ENCODE measurements around the gene USP24. TPM values are rescaled to one million over a fixed set of nuclear protein-coding genes. Genes with fewer than 3 reads are reported as not detected.

USP24 gene
- total RNA-seq, 2 donors from 2014 or later, result 47.8 to 58.5 TPM

DNA sequence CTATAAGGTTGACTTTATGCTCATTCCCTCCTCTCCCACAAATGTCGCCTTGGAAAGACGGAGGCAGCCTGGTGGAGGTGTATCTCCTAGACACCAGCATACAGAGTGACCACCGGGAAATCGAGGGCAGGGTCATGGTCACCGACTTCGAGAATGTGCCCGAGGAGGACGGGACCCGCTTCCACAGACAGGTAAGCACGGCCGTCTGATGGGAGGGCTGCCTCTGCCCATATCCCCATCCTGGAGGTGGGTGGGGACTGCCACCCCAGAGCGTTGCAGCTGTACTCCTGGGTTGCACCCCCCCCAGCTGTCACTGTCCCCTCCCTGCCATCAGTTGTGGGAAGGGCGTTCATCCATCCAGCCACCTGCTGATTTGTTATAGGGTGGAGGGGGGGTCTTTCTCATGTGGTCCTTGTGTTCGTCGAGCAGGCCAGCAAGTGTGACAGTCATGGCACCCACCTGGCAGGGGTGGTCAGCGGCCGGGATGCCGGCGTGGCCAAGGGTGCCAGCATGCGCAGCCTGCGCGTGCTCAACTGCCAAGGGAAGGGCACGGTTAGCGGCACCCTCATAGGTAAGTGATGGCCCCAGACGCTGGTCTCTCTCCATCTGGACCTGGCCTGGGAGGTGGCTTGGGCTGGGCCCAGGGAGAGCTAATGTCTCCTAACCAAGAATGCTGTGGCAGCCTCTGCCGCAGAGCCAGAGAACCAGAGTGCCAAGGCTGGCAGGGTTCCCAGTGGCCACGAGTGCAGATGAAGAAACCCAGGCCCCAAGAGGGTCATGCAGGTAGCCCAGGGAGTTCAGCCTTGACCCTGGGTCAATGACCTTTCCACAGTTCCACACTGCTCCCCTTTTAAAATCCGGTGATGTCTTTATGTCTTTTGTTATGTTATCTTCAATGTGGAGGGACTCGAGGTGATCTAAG, 162.7 kb downstream of the USP24 start:
- no peaks in the 10 kb centered on the region for H3K27me3 ChIP-seq (replicated peaks; ENCODE audit: insufficient read depth)
- DNase-seq (ENCODE audit: low spot score) (no peak), ATAC-seq (ENCODE audit: insufficient number of reproducible peaks, low FRiP score, low read depth) (no peak)
- H3K4me3 ChIP-seq, result no peak overlapping the region
- no peaks in the 10 kb centered on the region for H3K4me1 ChIP-seq (ENCODE audit: control insufficient read depth in 1 of 2, low read depth in 2 of 2)
- H3K9me3 ChIP-seq, result no peaks in the 10 kb centered on the region
- TF ChIP-seq, protein P1, sequence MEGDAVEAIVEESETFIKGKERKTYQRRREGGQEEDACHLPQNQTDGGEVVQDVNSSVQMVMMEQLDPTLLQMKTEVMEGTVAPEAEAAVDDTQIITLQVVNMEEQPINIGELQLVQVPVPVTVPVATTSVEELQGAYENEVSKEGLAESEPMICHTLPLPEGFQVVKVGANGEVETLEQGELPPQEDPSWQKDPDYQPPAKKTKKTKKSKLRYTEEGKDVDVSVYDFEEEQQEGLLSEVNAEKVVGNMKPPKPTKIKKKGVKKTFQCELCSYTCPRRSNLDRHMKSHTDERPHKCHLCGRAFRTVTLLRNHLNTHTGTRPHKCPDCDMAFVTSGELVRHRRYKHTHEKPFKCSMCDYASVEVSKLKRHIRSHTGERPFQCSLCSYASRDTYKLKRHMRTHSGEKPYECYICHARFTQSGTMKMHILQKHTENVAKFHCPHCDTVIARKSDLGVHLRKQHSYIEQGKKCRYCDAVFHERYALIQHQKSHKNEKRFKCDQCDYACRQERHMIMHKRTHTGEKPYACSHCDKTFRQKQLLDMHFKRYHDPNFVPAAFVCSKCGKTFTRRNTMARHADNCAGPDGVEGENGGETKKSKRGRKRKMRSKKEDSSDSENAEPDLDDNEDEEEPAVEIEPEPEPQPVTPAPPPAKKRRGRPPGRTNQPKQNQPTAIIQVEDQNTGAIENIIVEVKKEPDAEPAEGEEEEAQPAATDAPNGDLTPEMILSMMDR (IDR thresholded peaks at IDR 0.05), result no peak
- H3K36me3 ChIP-seq, result no peaks in the 10 kb centered on the region
- H3K27ac ChIP-seq, result no peak overlapping the region

DNA sequence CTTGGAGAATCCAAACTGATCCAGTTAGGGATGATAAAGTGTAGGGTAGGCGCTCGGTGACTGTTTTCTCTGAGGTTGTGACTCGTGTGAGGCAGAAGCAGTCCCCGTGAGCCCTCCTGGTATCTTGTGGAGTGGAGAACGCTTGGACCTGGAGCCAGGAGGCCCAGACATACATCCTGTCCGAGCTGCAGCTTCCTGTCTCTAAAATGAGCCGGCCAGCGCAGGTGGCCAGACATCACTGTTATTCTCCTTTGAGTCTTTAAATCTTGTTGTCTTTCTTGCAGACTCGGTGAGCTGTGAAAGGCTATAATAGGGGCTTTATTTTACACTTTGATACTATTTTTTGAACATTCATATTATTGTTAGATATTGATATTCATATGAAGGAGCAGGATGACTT, 163.5 kb downstream of the USP24 start:
- no peak for DNase-seq (ENCODE audit: low spot score)
- Histone ChIP-seq H3K27me3 (replicated peaks; ENCODE audit: insufficient read depth) (no peaks in the 10 kb centered on the region), H3K27ac (no peak overlapping the region), H3K9me3 (no peaks in the 10 kb centered on the region), H3K4me3 (no peak overlapping the region), H3K36me3 (no peaks in the 10 kb centered on the region), H3K4me1 (ENCODE audit: control insufficient read depth in 1 of 2, low read depth in 2 of 2) (no peaks in the 10 kb centered on the region)
- TF ChIP-seq, protein P1 (IDR thresholded peaks at IDR 0.05), result no peak
- ATAC-seq (ENCODE audit: insufficient number of reproducible peaks, low FRiP score, low read depth), result no peak

DNA sequence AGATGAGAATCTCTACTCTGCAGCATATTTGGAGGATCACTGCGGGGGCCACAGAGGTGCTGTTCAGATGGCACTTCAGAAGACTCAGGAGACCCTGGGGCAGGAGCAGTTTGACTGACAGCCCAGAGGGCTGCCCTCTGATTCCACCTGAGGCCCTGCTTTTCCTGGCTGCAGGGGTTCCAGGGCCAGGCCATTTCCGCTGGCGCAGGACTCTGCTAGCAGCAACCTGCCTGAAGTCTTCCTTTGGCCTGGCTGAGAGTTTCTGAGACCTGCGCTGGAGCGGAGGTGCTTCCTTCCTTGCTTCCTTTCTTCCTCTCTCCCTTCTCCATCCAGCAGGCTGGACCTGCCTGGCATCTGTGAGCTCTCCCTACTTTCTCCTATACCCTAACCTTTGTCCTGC, 164.0 kb downstream of the USP24 start:
- no peak overlapping the region for H3K4me3 ChIP-seq
- H3K27me3 ChIP-seq (replicated peaks; ENCODE audit: insufficient read depth), result no peaks in the 10 kb centered on the region
- H3K27ac ChIP-seq, result no peak overlapping the region
- TF ChIP-seq, protein P1 (IDR thresholded peaks at IDR 0.05), result no peak
- no peak for DNase-seq (ENCODE audit: low spot score)
- H3K4me1 ChIP-seq (ENCODE audit: control insufficient read depth in 1 of 2, low read depth in 2 of 2), result no peaks in the 10 kb centered on the region
- no peaks in the 10 kb centered on the region for H3K9me3 ChIP-seq
- no peak for ATAC-seq (ENCODE audit: insufficient number of reproducible peaks, low FRiP score, low read depth)
- H3K36me3 ChIP-seq, result no peaks in the 10 kb centered on the region

DNA sequence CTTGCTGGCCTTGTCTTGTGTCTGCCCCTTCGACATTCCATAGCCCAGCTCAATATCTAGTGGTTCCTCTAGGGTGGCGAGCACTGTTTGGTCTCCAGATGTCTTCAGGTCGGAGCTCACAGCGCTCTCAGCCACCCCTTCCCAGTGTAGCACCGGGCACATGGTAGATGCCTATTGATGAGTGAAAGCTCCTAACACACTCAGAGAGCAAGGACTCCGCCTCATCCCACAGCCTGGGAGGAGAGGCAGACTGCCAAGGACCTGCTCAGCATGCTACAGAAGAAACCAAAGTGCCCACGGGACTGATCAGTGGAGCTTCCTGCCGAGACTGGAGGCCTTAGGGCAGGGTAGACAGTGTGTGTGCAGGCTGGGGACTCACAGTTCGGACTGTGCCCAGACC, 164.9 kb downstream of the USP24 start:
- TF ChIP-seq, protein P1 (IDR thresholded peaks at IDR 0.05), result no peak
- ATAC-seq (ENCODE audit: insufficient number of reproducible peaks, low FRiP score, low read depth) (no peak), DNase-seq (ENCODE audit: low spot score) (no peak)
- no peaks in the 10 kb centered on the region for H3K9me3 ChIP-seq
- H3K27ac ChIP-seq, result no peak overlapping the region
- H3K4me1 ChIP-seq (ENCODE audit: control insufficient read depth in 1 of 2, low read depth in 2 of 2), result no peaks in the 10 kb centered on the region
- H3K27me3 ChIP-seq (replicated peaks; ENCODE audit: insufficient read depth), result no peaks in the 10 kb centered on the region
- H3K36me3 ChIP-seq, result no peaks in the 10 kb centered on the region
- H3K4me3 ChIP-seq, result no peak overlapping the region

DNA sequence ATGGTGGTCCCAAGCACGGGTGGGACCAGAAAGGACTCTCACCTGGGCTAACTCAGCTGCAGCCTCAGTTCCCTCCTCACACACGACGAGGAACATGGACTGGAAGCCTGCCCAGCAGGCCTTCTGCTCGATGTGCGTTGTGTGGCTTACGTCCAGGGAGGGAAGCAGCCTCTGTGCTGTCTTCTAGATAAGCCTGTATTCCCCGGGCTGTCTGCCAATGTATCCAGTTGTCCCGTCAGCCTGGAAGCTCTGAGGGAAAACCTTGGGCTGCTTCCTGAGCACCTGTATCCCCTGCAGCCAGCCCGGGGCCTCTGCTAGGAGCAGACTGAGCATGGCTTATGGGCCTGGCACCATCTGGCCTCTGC, 165.3 kb downstream of the USP24 start:
- Histone ChIP-seq H3K27me3 (replicated peaks; ENCODE audit: insufficient read depth) (no peaks in the 10 kb centered on the region), H3K4me1 (ENCODE audit: control insufficient read depth in 1 of 2, low read depth in 2 of 2) (no peaks in the 10 kb centered on the region), H3K27ac (no peak overlapping the region), H3K9me3 (no peaks in the 10 kb centered on the region), H3K36me3 (no peaks in the 10 kb centered on the region), H3K4me3 (no peak overlapping the region)
- TF ChIP-seq, protein P1 (IDR thresholded peaks at IDR 0.05), result no peak
- no peak for DNase-seq (ENCODE audit: low spot score)
- ATAC-seq (ENCODE audit: insufficient number of reproducible peaks, low FRiP score, low read depth), result no peak

All from thoracic aorta (tissue), 2 donors.